ENCODE measurements around the gene RUBCNL.

RUBCNL gene

DNA sequence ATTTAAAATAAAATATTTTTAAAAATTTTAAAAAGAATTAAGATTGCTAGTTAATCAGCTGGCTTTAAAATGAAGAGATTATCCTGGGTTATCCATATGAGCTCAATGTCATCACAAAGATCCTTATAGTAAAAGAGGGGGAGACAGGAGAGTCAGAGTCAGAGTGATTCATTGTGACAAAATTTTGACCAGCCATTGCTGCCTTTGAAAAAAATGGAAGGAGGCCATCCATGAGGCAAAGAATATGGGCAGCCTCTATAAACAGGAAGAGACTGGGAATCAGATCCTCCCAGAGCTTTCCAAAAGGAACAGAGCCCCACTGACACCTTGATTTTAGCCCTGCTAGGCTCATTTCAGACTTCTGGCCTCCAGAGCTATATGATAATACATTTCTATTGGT is 9.3 kb upstream of the RUBCNL start:
- H3K27ac ChIP-seq: no peak overlapping the region
- no peak for TF ChIP-seq ZFX (IDR thresholded peaks at IDR 0.05)

DNA sequence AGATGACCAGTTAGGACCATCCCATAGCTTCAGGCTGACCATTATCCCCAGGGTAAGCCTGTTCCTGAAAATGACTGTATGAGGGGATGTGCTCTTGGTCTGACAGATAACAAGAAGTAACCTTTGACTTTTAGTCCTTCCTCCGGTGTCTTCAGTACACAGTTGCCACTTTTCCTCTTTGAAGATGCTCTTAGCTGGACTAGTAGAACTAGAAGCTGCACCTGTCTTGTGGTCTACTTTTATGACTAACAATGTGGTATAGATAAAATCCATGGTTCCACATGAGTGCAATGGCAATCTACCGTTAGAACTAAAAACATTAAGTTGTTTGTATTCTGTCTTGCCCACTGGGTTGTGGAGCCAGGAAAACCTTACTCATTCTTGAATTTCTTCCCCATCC is 5.9 kb upstream of the RUBCNL start:
- TF ChIP-seq ZFX (IDR thresholded peaks at IDR 0.05): no peak
- TF ChIP-seq, protein P1, sequence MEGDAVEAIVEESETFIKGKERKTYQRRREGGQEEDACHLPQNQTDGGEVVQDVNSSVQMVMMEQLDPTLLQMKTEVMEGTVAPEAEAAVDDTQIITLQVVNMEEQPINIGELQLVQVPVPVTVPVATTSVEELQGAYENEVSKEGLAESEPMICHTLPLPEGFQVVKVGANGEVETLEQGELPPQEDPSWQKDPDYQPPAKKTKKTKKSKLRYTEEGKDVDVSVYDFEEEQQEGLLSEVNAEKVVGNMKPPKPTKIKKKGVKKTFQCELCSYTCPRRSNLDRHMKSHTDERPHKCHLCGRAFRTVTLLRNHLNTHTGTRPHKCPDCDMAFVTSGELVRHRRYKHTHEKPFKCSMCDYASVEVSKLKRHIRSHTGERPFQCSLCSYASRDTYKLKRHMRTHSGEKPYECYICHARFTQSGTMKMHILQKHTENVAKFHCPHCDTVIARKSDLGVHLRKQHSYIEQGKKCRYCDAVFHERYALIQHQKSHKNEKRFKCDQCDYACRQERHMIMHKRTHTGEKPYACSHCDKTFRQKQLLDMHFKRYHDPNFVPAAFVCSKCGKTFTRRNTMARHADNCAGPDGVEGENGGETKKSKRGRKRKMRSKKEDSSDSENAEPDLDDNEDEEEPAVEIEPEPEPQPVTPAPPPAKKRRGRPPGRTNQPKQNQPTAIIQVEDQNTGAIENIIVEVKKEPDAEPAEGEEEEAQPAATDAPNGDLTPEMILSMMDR (conservative IDR thresholded peaks at IDR 0.05): no peak
- H3K27ac ChIP-seq: no peak overlapping the region

DNA sequence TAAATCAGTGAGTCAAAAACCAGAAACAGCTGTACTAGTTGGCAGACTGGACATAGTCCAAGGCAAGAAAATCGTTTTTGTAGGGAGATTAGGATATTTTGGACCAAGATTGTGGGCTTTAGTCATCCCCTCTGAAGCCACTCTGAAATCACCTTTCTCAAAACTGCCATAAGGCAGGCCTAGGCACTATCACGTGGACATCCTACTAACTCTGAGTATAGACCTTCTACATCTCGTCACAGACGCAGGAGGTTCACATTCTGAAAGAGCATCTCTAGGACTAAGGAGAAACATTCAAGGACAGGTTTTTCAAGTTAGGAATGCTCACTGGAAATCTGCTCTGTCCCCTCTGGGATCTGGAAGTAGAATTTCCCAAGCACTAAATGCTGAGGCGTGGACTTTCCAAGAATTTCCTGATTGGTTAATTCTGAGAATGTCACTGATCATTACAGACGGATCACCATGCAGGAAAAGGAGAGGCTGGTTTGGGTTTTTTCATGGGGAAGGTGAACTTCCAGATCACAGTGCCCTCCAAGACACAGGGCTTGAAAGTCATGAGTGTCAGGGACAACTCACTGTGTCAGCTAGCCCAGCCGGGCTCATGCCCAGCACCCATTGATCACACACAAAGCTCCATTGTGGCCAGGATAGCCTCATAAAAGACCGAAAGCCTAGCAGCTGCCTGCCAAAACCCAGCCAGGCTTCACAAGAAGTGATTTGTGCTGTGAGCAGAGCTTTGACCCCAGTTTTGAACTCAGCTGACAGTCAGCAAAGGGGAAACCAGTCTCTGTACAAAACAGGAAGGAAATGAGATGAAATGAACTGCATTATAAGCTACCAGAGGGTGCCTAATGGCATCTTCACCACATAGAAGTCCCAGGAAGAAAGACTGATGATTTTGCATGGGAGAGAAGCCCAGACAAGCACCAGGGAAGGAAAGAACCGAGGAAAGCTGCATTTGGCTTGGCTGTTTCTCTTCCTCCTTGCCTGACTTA is 2.7 kb upstream of the RUBCNL start:
- no peak overlapping the region for H3K27ac ChIP-seq
- no peak for TF ChIP-seq ZFX (IDR thresholded peaks at IDR 0.05)
- TF ChIP-seq, protein P1 (conservative IDR thresholded peaks at IDR 0.05): no peak

DNA sequence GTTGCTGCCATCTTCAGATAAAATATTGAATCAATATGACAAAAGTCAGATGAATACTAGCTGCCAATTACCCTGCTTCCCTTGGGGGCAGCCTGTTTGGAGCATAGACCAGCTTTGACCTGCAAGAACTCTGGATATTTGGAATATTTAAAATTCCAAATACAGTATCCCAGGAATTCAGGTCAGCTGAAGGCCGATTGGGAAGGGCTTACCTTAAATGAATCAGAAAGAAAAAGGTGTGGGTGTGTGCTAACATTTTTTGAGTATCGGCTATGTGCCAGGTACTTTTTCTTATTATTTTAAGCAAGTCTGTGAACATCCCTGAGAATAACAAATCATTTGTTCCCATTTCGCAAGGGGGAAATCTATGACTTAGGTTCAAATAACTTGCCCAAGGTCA is 1.8 kb upstream of the RUBCNL start:
- H3K27ac ChIP-seq: no peak overlapping the region
- TF ChIP-seq, protein P1 (conservative IDR thresholded peaks at IDR 0.05): no peak
- TF ChIP-seq ZFX (IDR thresholded peaks at IDR 0.05): no peak

DNA sequence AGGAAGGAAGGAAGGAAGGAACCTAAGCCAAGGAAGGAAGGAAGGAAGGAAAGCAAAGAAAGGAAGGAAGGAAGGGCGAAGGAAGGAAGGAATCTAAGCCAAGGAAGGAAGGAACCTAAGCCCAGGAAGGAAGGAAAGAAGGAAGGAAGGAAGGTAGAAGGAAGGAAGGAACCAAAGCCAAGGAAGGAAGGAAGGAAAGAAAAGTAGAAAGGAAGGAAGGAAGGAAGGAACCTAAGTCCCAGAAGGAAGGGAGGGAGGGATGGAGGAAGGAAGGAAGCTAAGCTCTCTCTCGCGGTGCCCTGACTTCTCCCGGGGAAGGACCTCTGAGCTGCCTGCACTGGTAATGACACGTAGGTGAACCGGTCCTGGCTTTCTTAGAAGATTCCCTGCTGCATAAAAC is 1.3 kb upstream of the RUBCNL start:
- H3K27ac ChIP-seq: no peak overlapping the region
- TF ChIP-seq, protein P1 (conservative IDR thresholded peaks at IDR 0.05): no peak
- TF ChIP-seq ZFX (IDR thresholded peaks at IDR 0.05): no peak

DNA sequence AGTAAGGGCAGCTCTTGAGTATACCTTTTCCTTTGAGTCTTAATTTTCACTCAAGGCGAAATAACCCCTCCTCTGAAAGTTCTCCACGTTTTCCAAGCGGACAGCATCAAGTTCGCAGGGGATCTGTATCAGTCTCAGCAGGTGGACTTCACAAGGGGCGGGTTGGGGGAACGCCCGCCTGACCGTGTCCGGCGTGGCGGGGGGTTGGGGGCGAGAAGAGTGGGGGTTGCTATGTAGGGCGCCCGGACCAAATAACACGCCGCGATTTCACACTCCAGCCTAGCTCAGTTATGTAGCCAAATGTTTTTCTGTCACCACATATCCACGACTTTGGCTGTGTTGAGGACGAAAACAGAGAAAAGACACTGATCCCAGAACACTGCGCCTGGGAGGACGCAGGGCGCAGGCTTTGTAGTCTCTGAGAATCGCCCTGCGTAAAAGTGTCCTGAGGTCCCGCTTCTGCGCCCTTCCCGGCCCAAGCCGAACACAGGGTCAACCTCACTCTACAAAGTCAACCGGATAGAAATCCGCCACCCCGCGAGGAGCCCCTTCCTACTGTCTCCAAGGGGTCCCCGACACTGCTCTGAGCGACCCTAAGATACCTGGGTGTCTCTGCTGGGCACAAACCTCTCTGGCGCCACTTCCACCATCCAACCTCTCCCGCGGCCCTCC is 524 bp downstream of the RUBCNL start:
- TF ChIP-seq ZFX (IDR thresholded peaks at IDR 0.05): no peak
- TF ChIP-seq, protein P1 (conservative IDR thresholded peaks at IDR 0.05): no peak
- H3K27ac ChIP-seq: no peak overlapping the region

DNA sequence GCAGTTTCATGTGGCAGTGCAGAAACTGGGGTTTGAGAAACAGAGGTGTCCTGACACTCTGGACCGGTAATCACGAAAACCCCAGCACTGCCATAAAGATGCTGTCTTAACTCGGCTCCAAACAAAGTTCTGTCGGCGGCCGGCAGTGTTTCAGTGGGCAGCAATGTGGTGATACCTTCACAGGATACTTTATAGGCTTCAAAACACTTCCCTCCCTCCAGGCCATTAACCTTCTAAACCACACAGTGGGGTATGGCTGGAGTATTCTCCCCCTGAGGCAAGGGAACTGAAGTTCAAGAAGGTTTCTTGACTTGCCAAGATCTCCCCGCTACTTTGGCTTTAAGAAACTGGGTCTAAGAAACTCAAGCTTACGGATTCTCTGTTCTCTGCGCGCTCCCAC is 1.1 kb downstream of the RUBCNL start:
- TF ChIP-seq ZFX (IDR thresholded peaks at IDR 0.05): no peak
- TF ChIP-seq, protein P1 (conservative IDR thresholded peaks at IDR 0.05): no peak
- H3K27ac ChIP-seq: no peak overlapping the region
